ENCODE measurements around the gene GPR158.

GPR158 gene

GRCh38 chr10:25398680-25399079 is 223.9 kb downstream of the GPR158 start:
- DNase-seq (ENCODE audit: low read depth), result no peak

- peak; percentile 57 for DNase-seq (ENCODE audit: low read depth)
Observed at GRCh38 chr10:25405871-25406270, 231.1 kb downstream of the GPR158 start.

GRCh38 chr10:25417611-25418010 is 242.8 kb downstream of the GPR158 start:
- DNase-seq (ENCODE audit: low read depth), result no peak

- no peak for DNase-seq (ENCODE audit: low read depth)
Observed at GRCh38 chr10:25425776-25426175, 251.0 kb downstream of the GPR158 start.

- no peak for DNase-seq (ENCODE audit: low read depth)
Observed at GRCh38 chr10:25436431-25436830, 261.6 kb downstream of the GPR158 start.

GRCh38 chr10:25441270-25441669 is 266.5 kb downstream of the GPR158 start:
- DNase-seq (ENCODE audit: low read depth), result no peak

- no peak for DNase-seq (ENCODE audit: low read depth)
Observed at GRCh38 chr10:25444266-25444665, 269.5 kb downstream of the GPR158 start.

- DNase-seq (ENCODE audit: low read depth), result no peak
Observed at GRCh38 chr10:25451401-25451800, 276.6 kb downstream of the GPR158 start.

- DNase-seq (ENCODE audit: low read depth), result no peak
Observed at GRCh38 chr10:25453619-25454018, 278.8 kb downstream of the GPR158 start.

- DNase-seq (ENCODE audit: low read depth), result peak; percentile 18
Observed at GRCh38 chr10:25455980-25456567, 281.3 kb downstream of the GPR158 start.

- DNase-seq (ENCODE audit: low read depth), result peak; percentile 26
Observed at GRCh38 chr10:25457552-25457951, 282.8 kb downstream of the GPR158 start.

- DNase-seq (ENCODE audit: low read depth), result no peak
Observed at GRCh38 chr10:25465582-25466372, 291.0 kb downstream of the GPR158 start.

GRCh38 chr10:25467881-25468280 is 293.1 kb downstream of the GPR158 start:
- no peak for DNase-seq (ENCODE audit: low read depth)

- no peak for DNase-seq (ENCODE audit: low read depth)
Observed at GRCh38 chr10:25481467-25481866, 306.7 kb downstream of the GPR158 start.

- no peak for DNase-seq (ENCODE audit: low read depth)
Observed at GRCh38 chr10:25483999-25484398, 309.2 kb downstream of the GPR158 start.

- DNase-seq (ENCODE audit: low read depth), result no peak
Observed at GRCh38 chr10:25487266-25487665, 312.5 kb downstream of the GPR158 start.

- no peak for DNase-seq (ENCODE audit: low read depth)
Observed at GRCh38 chr10:25492040-25492439, 317.2 kb downstream of the GPR158 start.

- DNase-seq (ENCODE audit: low read depth), result no peak
Observed at GRCh38 chr10:25492680-25493079, 317.9 kb downstream of the GPR158 start.

- peak; percentile 96 for DNase-seq (ENCODE audit: low read depth)
Observed at GRCh38 chr10:25493122-25493893, 318.5 kb downstream of the GPR158 start.

GRCh38 chr10:25497246-25497645 is 322.4 kb downstream of the GPR158 start:
- DNase-seq (ENCODE audit: low read depth), result no peak

- DNase-seq (ENCODE audit: low read depth), result no peak
Observed at GRCh38 chr10:25498645-25499044, 323.8 kb downstream of the GPR158 start.

GRCh38 chr10:25501912-25502311 is 327.1 kb downstream of the GPR158 start:
- DNase-seq (ENCODE audit: low read depth), result no peak

- DNase-seq (ENCODE audit: low read depth), result no peak
Observed at GRCh38 chr10:25502453-25502852, 327.7 kb downstream of the GPR158 start.
